Fibroblast of skin of right biceps (primary cell): ENCODE data around the gene TTLL10.

ENCODE experiments used
- DNase-seq: peaks from one replicate; pipeline ENCODE4 v3.0.0-alpha.2; 2013

The TTLL10 gene, protein sequence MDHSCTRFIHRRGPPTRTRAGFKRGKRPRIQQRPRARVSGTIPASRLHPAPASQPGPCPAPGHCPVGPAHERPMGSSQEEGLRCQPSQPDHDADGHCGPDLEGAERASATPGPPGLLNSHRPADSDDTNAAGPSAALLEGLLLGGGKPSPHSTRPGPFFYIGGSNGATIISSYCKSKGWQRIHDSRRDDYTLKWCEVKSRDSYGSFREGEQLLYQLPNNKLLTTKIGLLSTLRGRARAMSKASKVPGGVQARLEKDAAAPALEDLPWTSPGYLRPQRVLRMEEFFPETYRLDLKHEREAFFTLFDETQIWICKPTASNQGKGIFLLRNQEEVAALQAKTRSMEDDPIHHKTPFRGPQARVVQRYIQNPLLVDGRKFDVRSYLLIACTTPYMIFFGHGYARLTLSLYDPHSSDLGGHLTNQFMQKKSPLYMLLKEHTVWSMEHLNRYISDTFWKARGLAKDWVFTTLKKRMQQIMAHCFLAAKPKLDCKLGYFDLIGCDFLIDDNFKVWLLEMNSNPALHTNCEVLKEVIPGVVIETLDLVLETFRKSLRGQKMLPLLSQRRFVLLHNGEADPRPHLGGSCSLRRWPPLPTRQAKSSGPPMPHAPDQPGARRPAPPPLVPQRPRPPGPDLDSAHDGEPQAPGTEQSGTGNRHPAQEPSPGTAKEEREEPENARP

DNA sequence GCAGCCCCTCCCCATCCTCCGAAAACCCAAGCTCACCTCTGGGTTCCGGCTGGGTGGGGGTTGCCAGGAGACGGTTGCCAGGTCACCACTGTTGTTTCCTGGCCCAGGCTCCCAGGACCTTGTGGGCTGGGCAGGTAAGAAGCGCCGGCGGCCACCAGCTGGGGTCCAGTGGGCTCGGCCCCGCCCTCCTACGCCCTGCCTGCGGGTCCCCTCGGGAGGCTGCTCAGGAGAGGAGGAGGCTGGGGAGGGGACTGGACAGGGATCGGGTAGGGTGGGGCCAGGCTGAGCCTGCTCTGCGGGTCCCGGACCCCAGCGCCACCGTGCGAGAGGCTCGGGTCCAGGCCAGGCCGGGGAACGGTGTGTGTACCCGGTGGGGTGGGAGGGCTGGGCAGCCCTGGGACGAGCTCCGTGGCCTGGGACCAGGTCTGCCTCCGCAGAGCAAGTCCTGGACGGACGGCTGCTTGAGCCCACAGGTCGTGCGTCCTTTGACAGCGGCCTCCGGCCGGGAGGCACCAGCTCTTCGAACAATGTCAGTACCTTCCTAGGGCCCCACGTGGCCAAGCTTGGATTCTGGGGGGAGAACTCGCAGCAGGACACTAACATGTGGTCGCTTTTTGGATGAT, at the start of gene TTLL10:
TSS of gene TTLL10 (plus strand) at position 88 of the 623 bp plus-strand sequence. CDS start 5,336 bp downstream, outside the sequence.
- DNase-seq, result no peak

DNA sequence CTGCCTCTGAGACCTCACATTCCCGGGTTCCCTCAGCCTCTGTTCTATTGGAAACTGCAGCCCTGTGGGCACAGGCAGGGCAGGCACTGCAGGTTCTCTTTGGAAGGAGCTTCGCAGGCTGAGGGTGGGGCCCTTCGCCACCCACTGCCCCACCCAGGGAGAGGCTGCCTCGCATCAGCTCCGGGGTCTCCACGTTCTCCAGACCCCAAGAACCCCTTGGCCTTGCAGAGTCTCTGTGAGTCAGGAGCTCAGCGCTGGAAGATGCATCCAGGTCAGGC, 49.2 kb upstream of the TTLL10 start:
- DNase-seq, result no peak

DNA sequence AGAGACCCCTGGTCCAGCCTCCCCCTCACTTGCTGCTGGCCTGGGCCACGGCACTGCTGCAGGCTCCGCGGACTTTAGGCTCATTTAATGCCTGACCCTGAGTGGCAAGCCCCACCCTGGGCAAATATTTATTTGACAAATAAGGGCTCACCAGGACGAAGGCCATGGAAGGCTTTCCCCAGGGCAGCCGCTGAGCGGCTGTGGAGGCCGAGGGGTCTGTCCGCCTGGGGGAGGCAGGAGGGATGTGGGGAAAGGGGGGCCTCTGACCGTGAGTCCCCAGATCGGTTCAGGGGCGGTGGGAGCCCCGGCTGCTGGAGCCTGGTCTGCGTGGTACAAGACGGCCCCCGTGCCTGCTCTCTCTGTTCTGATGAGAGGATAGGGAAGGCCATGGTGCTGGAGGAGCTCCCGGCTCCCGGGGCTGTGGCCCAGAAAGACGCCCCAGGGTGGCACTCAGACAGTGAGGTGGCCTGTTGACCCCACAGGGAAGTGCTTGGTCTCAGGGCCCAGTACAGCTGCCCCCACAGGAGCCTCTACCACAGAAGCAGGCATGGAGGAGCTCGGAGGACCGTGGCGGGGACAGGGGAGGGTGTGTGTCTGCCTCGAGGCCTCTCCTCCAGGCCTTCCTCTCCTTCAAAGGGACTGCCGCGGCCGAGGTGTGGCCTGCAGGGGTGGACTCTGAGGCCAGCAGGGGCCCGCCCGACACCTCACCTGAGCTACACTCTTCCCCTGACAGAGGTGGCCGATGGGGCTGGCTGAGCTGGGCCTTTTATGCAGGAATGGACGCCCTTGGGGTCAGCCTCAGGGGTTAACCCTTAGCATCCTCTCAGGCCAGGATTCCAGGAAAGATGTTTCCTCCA, 48.7 kb upstream of the TTLL10 start:
- DNase-seq, result no peak

DNA sequence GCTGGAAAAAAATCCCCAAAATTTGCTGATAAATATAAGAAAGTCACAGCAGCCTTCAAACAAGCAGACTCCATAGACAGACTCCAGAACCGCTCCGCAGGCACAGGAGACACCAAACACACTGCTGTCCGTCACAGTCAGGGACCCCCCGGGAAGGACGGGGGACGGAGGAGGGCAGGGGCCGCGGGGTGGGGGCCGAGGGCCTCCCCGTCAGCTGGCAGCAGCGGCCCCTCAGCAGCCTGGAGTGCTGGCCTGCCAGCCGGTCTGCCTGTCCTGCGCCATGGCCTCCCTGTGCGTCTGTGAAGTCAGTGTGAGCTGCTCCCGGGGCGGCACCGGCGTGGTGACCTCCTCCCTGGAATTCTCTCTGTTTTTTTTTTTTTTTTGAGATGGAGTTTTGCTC, 47.7 kb upstream of the TTLL10 start:
- no peak for DNase-seq

DNA sequence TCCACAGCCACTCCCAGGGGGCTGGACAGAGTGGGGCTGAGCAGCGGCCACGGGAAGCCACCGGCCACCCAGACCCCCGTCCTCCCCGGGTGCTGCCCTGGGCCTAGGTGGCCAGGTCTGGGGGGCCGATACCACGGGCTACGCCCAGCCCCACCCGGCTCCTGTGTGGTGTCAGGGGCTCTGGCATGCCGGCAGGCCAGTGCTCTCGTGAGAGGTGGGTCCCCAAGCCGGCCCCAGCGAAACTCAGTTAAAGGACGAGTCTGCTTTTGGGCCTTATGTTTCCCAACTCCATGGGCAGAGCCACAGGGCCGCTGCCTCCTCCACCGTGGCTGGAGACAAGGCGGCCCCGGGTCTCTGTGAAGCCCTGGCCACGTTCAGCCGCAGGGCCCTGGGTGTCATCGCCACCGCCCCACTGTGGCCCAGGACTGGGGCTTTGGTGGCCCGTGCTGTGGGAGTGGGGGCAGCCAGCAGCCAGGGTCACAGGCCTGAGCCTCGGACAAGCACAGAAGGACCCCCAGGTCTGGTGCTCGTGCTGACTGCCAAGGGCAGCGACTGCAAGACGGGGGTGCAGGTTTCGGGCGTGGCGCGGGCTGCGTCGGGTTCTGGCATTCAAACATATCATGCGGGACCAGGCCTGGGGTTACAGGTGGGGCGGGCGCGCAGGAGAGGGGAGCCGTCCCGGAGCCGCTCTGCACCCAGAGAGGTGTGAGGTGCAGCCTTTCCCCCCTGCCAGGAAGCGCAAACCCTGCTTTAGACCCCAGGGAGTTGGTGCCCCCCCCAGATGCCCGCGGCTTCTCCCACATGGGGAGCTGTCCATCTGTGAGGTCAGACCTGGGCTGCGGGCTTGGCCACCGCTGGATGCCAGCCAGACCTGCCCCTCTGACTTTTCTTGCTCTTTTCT, 45.9 kb upstream of the TTLL10 start:
- no peak for DNase-seq

DNA sequence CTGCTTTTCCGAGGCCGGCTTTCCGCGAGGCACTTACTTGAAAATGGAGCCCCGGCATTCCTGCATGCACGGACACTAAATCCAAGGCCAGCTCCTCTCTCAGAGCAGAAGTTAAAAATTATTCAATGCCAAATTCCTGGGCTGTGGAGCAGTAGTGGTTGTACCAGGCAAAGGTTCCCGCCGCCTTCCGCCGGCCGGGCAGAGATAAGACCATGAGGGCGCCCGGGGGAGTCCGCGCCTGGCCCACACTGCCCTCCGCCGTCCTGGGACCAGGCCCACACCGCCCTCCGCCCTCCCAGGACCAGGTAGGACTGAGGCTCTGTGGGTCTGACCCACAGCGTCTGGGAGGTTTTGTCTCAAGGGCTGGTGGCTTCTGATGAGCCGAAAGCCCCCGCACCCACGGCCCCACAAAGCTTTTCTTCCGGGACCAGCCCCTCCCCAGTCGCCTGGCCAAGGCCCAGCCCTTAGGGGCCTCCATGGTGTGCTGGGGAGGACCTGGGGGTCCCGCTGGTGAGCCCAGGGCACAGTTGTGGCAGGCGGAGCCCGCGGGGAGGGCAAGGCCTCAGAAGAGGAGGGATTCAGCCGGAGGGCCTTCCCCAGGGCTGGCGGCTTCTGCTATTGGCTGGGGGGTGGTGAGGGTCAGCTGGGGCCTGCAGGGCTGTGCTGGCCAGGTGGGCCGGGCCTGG, 45.1 kb upstream of the TTLL10 start:
- DNase-seq, result no peak

DNA sequence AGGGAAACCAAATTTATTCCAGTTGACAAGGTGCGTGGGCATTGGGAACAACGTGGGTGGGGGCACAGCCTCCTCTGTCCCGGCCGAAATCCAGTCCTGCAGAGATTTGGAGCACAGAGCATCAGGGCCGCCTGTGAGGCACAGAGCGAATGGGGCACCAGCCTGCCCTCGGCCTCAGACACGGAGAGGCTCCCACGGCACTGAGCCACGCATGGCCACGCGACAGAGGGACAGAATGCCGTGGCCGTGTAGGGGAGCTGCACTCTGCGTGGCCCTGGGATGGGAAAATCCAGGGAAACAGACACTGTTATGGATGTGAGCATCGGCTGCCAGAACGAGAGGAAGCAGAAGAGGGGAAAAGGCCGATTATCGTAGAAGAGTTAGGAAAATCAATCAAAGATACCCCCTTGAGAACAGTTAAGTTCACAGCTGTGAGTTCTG, 44.3 kb upstream of the TTLL10 start:
- DNase-seq, result no peak

DNA sequence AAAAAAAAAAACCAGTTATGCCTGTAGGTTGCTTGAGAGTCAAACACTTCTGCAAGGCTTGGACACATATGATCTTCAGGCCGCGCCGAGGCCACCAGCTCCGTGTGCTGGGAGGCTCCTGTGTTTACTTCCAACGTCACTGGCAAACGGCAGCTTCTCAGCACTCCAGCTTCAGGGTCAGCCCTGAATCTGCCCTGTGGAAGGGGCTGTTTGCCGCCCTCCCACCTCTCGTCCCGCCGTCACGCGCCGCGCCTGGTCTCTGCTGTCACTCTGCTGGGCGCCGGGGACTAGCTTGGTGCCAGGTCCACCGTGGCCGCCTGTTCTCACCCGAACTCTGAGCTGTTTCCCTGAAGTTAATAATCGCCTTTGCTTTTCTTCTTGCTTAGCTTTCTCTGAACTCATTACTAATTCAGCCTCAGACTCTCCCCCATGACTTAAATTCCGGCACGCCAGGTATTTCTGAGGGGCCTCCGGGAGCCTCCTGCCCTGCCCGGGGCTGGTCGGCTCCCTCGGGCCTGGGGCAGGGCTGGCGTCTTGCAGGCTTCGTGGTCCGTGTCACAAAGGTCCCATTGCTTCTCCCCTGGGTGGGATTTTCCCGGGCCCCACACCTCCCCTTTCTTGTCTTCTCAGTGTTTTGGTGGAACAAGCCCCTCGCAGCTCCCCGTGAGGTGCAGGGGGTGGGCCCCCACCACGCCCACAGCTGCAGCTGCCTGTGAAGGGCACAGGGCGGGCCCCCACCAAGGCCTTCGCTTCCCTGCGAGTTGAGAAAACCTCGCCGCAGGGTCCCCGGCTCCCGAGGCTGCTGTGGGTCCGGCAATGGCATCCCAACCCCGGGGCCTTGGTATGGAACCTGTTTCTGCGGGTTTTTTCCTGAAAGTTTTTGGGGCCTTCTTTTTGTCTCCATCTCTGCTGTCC, 43.2 kb upstream of the TTLL10 start:
- DNase-seq, result no peak

DNA sequence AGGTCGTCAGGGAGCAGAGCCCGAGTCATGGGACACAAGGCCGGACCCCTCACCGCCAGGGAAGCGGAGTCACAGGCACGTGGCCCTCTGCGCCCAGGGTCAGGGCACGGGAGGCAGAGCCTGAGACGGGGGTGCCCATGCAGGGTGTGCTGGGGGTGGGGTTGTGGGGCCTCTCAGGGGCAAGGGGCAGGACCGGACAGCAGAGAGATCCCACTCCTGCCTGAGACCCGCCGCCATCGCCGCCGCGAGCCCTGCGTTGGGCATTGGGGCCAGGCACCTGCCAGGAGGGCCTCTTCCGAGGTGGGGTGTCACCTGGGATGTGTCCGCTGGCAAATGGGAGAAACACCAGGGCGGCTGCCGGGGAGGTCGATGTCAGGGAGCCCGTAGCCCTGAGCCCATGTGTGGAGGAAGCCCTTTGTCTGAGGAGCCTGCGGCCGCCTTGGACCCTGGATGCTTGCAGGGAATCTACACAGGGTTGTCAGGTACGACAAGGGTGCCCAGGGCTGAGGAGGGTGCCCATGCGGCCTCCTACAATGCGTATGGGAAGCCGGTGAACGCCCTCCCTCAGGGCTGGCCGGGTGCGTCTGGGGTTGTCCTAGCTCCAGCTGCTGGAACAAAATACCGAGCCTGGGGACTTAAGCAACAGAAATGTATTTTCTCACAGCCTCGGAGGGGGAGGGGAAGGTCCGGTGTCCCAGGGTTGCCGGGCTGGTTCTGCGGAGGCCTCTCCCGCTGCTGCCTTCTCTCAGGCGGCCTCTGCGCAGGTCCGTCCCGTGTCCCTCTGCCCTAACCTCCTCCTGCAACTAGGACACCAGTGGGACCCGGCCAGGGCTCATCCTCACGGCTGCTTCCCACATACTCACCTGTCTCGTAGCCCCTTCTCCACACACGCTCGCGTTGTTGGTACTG, 41.4 kb upstream of the TTLL10 start:
- DNase-seq, result no peak

DNA sequence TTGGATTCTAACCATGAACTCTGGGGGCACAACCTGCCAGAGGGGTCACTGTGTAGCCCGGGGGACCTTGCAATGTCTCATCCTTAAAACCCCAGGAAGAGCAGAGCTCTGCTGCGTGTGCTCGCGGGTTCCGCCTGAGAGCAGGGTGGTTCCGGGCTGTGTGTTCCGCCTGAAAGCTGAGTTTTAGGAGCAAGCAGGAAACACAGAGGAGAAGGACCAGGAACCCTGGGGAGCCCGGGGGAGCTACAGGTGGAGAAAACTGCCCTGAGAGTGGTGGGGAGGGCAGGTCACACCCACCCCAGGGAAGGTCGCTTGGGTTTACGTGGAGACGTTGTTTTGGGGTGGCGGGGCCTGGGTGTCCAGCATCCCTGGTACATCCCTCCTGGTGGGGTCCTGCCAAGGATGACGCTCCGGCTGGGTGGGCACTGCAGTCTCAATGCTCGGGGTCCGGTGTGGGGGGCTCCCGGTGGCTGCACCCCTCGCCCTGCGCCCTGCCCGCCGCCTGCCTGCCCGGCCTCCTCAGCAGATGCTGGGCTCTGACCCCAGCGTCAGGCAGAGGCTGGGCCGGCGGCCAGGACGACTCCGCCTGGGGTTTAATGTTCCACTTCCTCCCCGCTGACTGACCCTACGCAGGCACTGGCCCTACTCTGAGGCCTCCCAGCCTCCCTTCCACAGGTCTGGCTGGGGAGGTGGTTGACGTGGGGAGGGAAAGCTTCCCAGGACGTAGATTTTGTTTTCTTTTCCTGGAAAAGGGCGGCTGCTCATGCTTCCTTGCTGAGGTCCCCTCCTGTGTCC, 40.5 kb upstream of the TTLL10 start:
- no peak for DNase-seq

DNA sequence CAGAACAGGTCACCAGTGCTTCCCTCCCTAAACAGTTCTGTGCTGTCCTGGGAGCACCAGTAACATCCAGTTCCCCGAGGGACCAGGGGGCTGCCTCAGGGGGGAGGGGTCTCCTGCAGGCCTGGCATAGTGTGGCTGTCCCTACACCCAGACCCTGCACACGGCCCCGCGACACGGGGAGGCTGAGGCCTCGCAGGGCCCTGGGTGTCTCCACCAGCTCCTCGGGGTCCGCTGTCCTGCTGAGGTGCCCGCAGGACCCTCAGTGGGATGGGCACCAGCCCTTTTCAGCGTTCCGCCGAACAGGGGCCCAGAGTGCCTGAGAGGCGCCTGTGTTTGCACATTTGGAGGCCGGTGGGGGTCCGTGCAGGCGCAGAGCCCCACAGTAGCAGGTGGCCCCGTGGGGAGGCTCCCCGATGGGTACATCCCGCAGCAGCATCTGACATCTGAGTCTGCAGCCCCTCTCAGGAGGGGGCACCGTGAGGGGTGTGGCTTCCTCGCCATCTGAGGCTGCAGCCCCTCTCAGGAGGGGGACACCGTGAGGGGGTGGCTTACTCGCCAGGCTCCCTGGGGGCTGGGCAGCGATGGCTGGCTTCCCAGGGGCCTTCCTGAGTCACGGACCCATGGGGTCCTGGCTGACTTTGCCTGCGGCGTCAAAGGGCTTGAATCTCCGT, 39.2 kb upstream of the TTLL10 start:
- no peak for DNase-seq

DNA sequence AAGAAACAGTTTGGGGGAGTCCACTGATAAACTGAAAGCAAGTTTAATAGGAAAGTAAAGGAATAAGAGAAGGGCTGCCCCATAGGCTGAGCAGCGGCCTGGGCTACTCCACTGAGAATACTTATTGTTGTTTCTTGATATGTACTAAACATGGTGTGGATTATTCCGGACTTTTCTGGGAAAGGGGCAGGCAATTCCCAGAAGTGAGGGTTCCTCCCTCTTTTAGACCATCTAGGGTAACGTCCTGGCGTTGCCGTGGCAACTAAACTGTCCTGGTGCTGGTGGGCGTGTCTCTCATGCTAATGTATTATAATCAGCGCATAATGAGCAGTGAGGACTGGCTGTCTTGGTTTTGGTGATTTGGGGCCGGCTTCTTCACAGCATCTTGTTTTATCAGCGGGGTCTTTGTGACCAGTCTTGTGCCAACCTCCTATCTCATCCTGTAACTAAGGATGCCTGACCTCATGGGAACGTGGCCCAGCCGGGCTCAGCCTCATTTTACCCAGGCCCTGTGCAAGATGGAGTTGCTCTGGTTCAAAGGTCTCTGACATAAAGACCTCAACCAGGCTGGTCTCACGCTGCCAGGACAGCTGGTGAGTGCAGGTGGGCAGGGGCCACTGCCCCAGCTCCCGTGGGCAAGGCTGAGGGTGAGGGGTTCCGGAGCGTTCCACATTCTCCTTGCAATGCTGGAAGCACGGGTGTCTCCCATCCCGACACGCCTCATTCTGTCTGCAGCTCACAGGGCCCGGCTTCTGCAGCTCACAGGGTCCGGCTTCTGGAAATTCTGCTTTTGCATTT, 38.1 kb upstream of the TTLL10 start:
- no peak for DNase-seq

DNA sequence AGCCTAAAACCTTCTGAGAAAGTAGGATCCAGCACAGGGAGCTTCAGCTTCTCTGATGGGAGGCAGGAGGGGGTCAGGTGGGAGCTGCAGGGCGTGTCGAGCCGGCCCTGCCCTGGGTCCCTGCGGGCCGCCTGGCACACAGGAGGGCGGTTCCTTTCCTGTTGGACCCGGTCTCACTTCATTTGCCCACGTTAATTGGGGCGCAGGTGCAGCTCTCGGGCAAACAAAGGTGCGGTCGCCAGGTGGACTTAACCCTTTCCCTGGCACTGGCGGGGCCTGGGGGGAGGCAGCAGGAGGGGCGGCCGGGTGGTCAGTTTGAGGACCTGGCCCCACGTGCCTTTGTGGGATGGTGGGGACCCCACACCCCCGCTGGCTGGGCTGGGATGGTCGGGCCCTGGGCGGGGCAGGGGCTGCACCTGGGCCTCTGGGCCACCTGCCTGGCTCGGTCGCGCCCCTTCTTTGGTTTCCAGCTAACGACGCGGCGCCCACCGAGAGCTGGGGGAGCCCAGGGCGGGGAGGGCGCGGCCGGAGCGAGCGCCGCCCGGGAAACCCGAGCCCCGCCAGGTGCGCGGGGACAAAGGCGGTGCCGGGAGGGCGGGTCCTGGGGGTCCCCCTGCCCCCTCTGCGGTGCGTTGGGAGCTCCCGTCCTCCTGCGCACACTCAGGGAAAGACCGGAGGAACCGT, 37.0 kb upstream of the TTLL10 start:
- no peak for DNase-seq

DNA sequence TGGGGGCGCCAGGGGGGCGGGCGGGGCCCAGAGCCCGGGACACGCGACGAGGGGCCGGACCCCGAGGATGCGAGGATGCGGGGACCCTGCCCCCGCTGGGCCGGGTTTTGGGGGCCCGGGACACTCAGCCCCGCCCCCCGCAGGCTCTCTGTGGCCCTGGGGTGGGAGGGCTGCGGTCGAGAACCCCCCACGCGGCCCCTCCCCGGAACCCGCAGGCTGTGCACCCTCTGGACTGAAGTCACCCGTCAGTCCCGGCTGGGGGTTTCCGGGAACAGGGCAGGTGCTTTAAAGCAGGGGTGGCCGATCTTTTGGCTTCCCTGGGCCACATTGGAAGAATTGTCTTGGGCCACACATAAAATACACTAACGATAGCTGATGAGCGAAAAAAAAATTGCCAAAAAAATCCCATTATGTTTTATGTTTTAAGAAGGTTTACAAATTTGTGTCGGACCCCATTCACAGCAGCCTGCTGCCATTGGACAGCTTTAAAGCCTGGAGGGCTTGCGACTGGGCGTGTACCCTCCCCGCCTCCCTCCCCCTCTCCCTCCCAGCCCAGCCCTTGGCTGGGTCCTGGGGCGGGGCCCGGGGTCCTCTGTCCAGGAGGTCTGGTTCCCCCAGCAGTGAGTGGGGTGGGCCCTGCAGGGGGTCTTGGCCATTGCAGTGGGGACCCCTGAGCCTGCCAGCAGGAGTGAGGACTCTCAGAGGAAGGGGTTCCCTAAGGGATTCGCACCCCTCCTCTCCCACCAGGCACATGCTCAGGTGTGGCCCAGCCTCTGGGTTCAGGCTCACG, 36.2 kb upstream of the TTLL10 start:
- DNase-seq, result no peak

DNA sequence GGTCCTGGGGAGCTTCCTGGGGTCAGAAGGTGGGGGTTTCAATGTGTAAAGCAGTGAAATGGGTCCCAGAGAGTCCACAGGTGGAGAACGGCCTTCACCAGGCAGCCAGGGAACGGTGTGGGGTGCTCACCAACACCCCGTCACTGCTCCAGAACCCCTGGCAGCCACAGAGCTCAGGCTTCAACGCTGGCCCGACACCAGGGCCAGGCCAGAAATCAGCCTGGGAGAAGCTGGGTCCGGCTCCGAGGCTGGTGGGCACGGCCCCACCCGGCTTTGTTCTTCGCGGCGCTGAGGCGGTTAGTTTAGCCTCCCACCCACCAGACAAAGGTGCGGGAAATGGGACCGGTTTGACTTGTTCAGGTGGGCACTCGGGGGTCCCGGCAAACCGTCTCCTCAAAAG, 33.0 kb upstream of the TTLL10 start:
- DNase-seq, result no peak
